GM12873 (cell line): ENCODE results near the gene OR2H2.

Experiments used
- TF ChIP-seq, protein P1 (sequence below): IDR thresholded peaks from 2 replicates; pipeline ENCODE4 v1.5.1; 2012; ENCODE audit warnings: low read depth, mild to moderate bottlenecking, moderate library complexity, low read length, control low read depth; ENCODE audit not compliant: insufficient read depth; ENCODE audit errors: missing control alignments

The OR2H2 gene

DNA sequence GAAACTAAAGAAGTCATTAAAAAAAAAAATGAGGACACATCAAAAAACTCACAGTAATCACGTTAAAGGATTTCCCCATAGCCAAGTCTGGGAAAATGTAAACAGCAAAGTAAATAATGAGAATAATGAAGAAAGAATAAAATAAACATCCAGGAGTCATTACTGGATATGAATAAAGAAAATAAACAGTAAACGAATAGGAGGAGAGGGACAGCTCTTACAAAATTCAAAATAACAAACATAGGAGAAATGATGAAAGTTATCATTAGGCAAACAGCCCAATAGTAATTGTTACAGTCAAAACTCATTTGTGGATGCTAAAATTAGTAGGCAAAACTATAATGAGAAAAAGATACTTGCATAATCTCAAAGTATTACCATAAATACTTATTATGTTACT lies 17.4 kb upstream of the OR2H2 start:
- TF ChIP-seq, protein P1, sequence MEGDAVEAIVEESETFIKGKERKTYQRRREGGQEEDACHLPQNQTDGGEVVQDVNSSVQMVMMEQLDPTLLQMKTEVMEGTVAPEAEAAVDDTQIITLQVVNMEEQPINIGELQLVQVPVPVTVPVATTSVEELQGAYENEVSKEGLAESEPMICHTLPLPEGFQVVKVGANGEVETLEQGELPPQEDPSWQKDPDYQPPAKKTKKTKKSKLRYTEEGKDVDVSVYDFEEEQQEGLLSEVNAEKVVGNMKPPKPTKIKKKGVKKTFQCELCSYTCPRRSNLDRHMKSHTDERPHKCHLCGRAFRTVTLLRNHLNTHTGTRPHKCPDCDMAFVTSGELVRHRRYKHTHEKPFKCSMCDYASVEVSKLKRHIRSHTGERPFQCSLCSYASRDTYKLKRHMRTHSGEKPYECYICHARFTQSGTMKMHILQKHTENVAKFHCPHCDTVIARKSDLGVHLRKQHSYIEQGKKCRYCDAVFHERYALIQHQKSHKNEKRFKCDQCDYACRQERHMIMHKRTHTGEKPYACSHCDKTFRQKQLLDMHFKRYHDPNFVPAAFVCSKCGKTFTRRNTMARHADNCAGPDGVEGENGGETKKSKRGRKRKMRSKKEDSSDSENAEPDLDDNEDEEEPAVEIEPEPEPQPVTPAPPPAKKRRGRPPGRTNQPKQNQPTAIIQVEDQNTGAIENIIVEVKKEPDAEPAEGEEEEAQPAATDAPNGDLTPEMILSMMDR: no peak

DNA sequence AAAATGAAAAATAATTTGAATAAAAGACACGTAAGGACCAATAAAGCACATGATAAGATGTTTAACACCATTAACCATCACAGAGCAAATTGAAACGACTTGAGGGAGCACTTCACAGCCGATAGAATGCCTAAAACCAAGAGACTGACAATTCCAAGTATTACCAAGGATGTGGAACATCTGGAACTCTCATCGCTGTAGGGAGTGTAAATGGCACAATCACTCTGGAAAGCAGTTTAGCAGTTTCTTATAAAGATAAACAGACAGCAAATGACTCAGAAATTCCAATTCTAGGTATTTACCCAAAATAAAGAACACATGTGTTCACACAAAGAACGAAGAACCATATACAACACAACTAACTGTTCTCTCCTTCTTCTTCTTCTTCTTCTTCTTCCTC lies 16.9 kb upstream of the OR2H2 start:
- TF ChIP-seq, protein P1: no peak

DNA sequence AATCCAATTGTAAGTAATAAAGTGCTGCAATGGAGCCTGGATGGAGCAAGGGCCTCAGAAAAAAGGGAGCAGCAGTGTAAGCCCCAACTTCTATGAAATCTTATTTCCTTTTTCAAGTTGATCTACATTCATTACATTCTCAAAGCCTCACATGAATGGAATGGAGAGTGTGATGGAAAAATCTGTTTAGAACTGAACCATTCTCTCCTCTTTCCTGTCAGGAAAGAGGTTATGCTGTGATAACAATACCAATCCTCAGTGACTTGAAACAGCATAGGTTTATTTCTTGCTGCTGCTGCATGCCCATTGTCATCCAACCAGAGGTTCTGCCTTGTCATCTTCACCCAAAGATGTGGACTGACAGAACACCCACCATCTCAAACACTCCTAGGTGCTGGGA lies 8.9 kb upstream of the OR2H2 start:
- TF ChIP-seq, protein P1: no peak

DNA sequence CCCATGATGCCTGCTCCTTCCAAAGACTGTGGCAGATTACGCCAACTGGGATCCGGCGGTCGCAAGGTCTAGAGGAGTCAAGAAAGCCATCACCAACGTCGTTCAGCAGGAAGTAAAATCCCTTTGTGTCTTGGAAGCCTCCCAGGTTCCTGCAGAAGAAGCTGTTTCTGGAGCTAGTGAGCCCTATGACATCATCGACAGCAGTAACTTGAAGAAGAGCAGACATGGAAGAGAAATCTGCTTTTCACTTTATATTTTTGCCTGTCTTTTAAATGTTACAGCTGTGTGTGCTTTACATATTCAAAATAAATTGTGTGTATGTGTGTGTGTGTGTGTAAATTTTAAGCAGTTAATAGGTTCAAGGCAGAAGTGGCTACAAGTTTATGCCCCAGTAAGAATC lies 7.4 kb upstream of the OR2H2 start:
- TF ChIP-seq, protein P1: no peak

DNA sequence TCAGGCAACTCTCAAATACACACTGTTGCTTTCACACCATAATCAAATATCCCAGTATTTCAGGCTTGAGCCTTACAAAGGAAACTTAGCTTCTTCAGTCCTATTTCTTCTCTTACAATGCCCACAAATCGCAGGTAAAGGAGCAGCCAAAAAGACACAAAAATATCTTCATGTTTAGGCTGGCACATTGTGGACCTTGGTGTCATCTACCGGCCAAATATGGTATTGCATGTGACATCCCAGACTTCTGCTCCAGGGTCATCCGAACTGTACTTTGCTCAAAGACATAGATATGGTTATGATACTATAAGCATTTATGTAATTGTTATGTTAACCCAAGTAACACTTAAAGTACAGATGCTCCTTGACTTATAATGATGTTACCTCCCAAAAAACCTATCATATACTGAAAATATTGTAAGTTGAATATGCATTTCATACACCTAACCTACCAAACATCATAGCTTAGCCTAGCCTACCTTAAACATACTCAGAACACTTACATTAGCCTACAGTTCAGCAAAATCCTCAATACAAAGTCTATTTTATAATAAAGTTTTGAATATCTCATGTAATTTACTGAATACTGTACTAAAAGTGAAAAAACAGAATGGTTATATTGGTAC lies 4.6 kb downstream of the OR2H2 start:
- TF ChIP-seq, protein P1: peak; percentile 95

DNA sequence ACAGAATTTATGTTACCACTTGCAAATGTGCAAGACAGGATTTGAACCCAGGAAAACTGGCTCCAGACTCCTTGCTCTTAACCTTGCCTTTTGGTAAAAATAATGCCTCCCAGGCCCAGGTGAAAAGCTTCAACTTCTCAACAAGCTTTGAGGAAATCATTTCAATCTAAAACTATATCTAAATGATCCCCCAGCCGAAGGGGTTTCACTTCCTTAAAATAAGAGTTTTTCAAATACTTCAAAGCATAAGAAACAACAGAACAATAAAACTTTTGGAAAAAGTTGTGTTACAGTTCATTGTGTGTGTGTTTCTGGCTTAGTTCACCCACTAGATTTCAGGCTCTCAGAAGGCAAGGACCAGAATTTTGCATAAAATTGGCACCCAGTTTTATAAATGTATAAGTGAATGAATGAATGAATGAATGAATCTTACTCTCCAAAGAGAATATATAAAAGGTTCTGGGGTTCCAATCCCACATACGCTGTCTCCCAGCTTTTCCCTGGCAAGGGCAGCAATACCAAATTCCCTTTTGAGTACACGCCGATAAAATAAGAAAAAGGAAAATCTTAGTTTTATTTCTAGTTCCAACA lies 5.4 kb downstream of the OR2H2 start:
- TF ChIP-seq, protein P1: no peak

DNA sequence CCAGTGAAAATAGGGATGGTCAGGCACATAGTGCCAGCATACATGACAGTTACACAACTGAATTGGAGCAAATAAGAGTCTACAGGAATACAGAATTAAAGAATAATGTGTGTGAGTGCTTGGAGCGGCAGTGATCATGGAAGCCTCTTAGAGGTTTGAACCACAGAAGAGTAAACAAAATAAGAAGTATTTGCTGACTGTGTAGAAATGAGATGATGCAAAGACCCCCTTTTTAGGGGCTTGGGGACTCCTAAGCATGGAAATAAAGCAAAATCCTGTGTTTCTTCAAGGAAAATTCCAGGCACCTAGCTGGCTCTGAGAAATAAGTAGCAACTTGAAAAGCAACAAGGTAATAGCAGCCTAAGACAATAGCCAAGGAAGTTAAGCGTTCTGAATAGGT lies 6.8 kb downstream of the OR2H2 start:
- TF ChIP-seq, protein P1: no peak
